GM19240 (cell line): ENCODE measurements around the gene RIMKLA.

Experiments
- DNase-seq: peaks from one replicate; pipeline ENCODE4 v3.0.0; 2011; ENCODE audit warnings: low spot score; ENCODE audit not compliant: insufficient read length

RIMKLA gene

GRCh38 chr1:42380586-42381279, at the start of gene RIMKLA:
RIMKLA (plus strand) TSS chr1:42380792; CDS start chr1:42380935, 143 bp downstream.
- peak; percentile 71 for DNase-seq

- DNase-seq: no peak
These were observed 47.7 kb upstream of the RIMKLA start for GRCh38 chr1:42332877-42333276.

GRCh38 chr1:42333662-42334239, 46.8 kb upstream of the RIMKLA start:
- no peak for DNase-seq

- no peak for DNase-seq
These were observed 46.1 kb upstream of the RIMKLA start for GRCh38 chr1:42334240-42335049.

GRCh38 chr1:42335050-42335808, 45.4 kb upstream of the RIMKLA start, which contains the start of gene FOXJ3:
FOXJ3 (minus strand) TSS chr1:42335235; CDS start chr1:42311093, 24,142 bp downstream.
- peak; percentile 61 for DNase-seq

- DNase-seq: no peak
These were observed 44.6 kb upstream of the RIMKLA start for GRCh38 chr1:42335809-42336518.

- DNase-seq: no peak
These were observed 43.6 kb upstream of the RIMKLA start for GRCh38 chr1:42336978-42337377.

GRCh38 chr1:42340093-42340492, 40.5 kb upstream of the RIMKLA start:
- DNase-seq: no peak

- no peak for DNase-seq
These were observed 39.7 kb upstream of the RIMKLA start for GRCh38 chr1:42340901-42341300.

- no peak for DNase-seq
These were observed 37.5 kb upstream of the RIMKLA start for GRCh38 chr1:42343049-42343448.

- no peak for DNase-seq
These were observed 32.1 kb upstream of the RIMKLA start for GRCh38 chr1:42348498-42348897.

GRCh38 chr1:42350086-42350485, 30.5 kb upstream of the RIMKLA start:
- no peak for DNase-seq

- DNase-seq: no peak
These were observed 21.8 kb upstream of the RIMKLA start for GRCh38 chr1:42358791-42359190.

GRCh38 chr1:42359466-42359865, 21.1 kb upstream of the RIMKLA start:
- no peak for DNase-seq

GRCh38 chr1:42364089-42364488, 16.5 kb upstream of the RIMKLA start:
- DNase-seq: no peak

GRCh38 chr1:42364542-42364941, 16.1 kb upstream of the RIMKLA start:
- DNase-seq: no peak

- no peak for DNase-seq
These were observed 15.5 kb upstream of the RIMKLA start for GRCh38 chr1:42365118-42365517.

GRCh38 chr1:42368096-42368795, 12.3 kb upstream of the RIMKLA start:
- no peak for DNase-seq

- no peak for DNase-seq
These were observed 11.1 kb upstream of the RIMKLA start for GRCh38 chr1:42369471-42369870.

- no peak for DNase-seq
These were observed 9.6 kb upstream of the RIMKLA start for GRCh38 chr1:42370876-42371549.
